ENCODE results near the gene GARNL3.

DNA sequence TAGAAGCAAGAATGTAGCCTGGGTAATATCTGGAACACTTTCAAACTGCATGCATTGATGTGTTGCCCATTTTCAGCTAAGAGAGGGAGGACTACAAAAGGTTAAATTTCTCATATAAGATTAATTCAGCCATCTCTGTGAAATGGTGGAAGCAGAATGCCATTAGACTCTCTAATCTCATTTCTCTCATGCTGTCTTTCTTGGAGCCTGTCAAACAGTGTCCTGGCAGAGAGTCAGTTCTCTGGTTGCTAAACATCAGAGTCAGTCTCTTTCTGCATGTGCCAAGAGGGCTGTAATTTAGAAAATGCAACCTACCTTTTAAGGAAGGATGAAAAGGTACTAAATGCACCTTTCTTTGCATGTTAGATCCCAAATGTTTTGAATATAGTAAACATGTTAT, 910 bp upstream of the GARNL3 start:
- TF ChIP-seq, protein P1, sequence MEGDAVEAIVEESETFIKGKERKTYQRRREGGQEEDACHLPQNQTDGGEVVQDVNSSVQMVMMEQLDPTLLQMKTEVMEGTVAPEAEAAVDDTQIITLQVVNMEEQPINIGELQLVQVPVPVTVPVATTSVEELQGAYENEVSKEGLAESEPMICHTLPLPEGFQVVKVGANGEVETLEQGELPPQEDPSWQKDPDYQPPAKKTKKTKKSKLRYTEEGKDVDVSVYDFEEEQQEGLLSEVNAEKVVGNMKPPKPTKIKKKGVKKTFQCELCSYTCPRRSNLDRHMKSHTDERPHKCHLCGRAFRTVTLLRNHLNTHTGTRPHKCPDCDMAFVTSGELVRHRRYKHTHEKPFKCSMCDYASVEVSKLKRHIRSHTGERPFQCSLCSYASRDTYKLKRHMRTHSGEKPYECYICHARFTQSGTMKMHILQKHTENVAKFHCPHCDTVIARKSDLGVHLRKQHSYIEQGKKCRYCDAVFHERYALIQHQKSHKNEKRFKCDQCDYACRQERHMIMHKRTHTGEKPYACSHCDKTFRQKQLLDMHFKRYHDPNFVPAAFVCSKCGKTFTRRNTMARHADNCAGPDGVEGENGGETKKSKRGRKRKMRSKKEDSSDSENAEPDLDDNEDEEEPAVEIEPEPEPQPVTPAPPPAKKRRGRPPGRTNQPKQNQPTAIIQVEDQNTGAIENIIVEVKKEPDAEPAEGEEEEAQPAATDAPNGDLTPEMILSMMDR (IDR thresholded peaks at IDR 0.05; ENCODE audit: poor library complexity) = no peak
- no peak for TF ChIP-seq EZH2phosphoT487 (IDR thresholded peaks at IDR 0.05; ENCODE audit: low read depth, severe bottlenecking, unreplicated experiment)

All from hepatocyte (in vitro differentiated cells).